Dedifferentiated amniotic fluid mesenchymal stem cell (primary cell): ENCODE data around the gene NRCAM.
"Not testable (repeated sequence)": the region's sequence is repeated elsewhere in the genome, so short reads cannot be mapped to it uniquely, and the experiment has no call there.

Source experiments
- DNase-seq: peaks from one replicate; pipeline ENCODE4 v3.0.0-alpha.2; 2016; ENCODE audit errors: extremely low spot score

NRCAM gene

DNA sequence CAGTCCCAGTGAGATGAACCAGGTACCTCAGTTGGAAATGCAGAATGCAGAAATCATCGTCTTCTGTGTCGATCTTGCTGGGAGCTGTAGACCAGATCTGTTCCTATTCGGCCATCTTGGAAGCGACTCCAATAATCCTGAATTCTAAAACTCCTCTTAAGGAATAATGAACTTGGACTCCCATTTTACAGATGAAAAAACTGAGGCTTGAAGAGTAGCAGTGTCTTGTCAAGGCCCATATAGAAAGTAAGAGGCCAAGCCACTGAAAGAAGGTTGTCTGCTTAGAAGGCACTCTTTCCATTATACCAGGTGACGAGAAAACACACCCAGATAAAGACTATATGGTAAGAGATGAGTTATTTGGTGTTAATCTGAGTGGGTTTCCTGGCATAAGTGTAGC lies 177.5 kb downstream of the NRCAM start:
- DNase-seq: no peak

- DNase-seq: no peak
These were observed 178.0 kb downstream of the NRCAM start for GRCh38 chr7:108278281-108278680.

DNA sequence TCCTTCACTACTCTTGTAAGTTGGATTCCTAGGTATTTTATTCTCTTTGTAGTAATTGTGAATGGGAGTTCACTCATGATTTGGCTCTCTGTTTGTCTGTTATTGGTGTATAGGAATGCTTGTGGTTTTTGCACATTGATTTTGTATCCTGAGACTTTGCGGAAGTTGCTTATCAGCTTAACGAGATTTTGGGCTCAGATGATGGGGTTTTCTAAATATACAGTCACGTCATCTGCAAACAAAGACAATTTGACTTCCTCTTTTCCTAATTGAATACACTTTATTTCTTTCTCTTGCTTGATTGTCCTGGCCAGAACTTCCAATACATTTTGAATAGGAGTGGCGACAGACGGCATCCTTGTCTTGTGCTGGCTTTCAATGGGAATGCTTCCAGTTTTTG lies 181.8 kb downstream of the NRCAM start:
- not testable (repeated sequence) for DNase-seq

- not testable (repeated sequence) for DNase-seq
These were observed 183.3 kb downstream of the NRCAM start for GRCh38 chr7:108272891-108273290.

DNA sequence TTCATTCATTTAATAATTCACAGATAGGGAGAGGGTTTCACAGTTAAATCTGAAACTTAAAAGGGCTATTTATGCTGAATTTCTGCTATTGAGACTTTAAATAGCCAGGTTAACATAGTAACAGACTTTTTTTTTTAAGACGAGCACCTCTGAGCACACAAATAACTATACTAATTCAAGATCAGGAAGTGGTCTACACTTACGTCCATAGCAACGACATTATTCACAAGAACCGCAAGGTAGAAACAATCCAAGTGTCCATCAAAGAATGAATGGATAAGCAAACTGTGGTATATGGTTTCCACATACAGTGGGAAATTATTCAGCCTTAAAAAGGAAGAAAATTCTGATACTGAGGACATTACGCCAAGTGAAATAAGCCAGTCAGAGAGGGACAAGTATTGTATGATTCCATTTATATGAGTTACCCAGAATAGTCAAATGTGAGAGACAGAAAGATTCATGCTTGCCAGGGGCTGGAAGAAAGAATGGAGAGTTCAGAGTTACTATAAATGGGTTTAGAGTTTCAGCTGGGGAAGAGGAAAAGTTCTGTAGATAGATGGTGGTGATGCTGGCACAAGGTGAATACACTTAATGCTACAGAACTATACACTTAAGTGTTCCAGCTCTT lies 185.7 kb downstream of the NRCAM start:
- no peak for DNase-seq

- DNase-seq: no peak
These were observed 187.9 kb downstream of the NRCAM start for GRCh38 chr7:108268200-108268820.

DNA sequence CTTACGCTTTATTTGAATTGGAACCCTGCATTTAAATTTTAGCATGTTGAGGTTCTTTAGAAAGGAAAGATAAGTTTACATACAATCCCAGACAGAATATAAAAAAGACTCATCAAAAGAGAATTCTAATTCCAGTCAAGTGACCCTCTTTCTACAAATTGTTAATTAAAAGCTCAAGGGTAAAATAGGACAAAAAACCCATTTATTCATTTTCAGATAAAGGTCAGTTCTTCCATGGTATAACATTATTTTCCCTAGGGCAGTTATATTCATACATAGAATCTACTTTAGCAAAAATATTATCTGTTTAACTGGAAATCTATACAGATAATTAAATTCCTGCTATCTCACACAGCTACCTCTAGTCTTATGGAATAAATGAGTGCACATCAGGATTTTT lies 188.6 kb downstream of the NRCAM start:
- no peak for DNase-seq

GRCh38 chr7:108266491-108266890 lies 189.7 kb downstream of the NRCAM start:
- no peak for DNase-seq

DNA sequence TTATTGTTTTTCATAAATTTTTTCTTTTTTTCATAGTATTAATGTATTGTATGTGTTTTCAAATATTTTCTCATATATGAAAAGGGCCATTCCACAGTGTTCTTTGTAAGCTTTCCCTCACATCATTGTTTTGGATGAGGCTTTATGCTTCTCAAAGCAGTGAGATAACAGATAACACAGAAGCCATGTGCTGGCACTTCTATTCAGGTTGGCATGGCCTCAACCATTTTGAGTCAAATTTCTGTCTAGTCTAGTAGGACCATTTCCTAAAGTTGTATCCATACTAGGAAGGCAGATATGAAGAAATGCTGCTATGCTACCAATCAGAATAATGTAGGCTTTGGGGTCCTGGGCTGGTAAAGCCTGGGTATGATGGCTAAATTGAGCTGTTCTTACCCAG lies 190.2 kb downstream of the NRCAM start:
- DNase-seq: no peak

- DNase-seq: no peak
These were observed 191.2 kb downstream of the NRCAM start for GRCh38 chr7:108265007-108265406.

DNA sequence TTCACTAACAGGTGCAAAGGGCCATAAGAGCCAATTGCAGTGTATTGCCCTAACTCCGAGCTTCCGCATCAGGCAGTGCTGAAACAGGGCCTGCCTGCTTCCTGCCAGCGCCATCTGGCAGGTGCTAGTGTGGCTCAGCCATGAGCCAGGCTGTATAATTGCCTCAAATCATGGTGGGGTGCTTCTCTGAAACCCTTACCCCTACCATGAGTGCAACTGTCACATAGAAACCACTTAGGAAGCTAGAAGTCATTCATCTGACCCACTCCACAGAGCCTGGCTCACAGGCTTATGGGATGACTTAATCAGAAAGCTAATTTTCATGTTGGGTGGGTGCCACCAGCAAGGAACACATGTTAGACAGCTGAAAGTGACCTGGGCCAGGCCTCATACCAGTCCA lies 192.8 kb downstream of the NRCAM start:
- DNase-seq: no peak

- DNase-seq: no peak
These were observed 194.5 kb downstream of the NRCAM start for GRCh38 chr7:108261560-108262255.

DNA sequence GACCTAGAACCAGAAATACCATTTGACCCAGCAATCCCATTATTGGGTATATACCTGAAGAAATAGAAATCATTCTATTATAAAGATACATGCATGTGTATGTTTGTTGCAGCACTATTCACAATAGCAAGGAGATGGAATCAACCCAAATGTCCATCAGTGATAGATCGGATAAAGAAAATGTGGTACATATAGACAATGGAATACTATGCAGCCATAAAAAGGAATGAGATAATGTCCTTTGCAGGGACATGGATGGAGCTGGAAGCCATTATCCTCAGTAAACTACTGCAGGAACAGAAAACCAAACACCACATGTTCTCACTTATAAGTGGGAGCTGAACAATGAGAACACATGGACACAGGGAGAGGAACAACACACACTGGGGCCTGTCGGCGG lies 196.8 kb downstream of the NRCAM start:
- DNase-seq: not testable (repeated sequence)

DNA sequence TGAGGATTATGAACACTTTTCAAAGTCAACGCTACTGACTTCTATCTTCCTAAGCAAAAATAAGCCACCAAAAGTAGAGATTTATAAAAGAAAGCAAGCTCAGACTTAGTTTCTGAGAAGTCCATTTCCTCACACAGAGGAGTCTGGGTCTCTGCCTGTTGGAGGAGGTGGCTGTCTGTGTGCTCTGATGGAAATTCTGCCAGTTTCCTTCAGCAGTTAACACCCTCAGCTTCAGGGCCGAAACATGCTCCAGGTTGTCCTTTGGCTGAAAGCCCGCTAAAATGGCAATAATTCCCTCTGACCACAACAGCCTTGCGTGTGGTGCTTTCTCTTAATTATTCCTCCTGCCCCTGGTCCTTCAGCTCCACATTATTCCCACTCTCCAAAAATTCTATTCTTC lies 198.3 kb downstream of the NRCAM start:
- DNase-seq: no peak

DNA sequence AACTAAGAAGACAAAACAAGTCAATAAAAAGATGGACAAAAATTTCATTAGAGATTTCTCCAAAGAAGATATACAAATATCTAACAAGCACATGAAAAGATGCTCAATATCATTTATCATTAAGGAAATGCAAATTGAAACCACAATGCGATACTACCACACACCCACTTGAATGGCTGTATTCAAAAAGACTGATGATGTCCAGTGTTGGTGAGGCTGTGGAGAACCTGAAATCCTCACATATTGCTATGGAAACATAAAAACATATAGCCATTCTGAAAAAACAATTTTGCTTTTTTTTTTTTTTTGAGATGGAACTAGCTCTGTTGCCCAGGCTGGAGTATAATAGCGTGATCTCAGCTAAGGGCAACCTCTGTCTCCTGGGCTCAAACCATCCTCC lies 202.0 kb downstream of the NRCAM start:
- no peak for DNase-seq

DNA sequence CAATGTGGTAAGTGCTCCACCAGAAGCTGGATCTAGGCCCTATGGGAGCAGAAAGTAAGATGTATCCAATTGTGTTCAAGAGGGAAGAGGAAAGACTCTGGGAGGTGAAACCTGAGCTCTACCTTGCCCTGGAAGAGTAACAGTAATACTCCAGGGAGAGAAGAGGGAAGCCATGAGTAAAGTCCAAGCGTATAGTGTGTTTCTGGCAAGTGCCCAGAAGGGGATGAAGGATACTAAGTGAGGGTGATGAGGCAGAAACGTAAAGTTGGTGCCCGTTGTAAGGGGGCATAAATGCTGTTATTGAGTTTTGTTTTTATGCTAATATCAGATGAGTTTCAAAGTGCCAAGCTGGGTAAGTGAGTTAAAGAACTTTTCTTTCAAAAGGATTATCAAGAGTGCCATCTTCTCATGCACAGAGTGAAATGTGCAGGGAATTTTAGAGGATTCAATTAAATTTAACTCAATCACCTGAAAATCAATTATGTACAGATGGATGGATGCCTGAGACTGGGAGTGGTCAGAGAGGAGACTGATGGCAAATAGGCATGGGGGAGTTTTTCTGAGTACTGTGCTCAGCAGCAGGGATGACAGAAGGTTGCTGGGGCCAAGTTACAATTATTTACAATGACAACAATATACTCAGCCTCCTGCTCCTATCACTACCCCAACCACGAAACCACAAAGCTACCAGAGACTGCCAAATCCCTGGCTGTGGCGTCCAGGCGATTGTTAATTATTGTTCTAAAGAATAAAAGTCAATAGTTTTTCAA lies 202.8 kb downstream of the NRCAM start:
- DNase-seq: no peak

- DNase-seq: no peak
These were observed 204.1 kb downstream of the NRCAM start for GRCh38 chr7:108252177-108252576.

- DNase-seq: no peak
These were observed 204.5 kb downstream of the NRCAM start for GRCh38 chr7:108251700-108252099.

DNA sequence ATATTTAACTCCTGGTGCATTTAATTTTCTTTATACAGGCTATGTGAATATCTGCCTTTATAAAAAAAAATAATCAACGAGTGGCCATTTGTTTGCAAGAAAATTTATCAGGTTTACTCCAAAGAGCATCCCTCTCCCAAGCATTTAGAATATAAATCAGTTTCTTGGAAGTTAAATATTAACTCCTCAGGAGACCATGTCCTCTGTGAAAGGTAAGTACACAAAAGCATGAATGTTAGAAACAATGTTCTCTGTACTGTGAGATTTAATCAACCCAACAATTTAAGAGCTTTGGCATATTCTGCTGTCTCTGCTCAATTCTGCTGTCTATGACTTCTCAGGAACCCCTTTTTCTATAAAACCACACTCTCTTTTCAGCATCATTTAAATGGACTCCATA lies 206.8 kb downstream of the NRCAM start:
- no peak for DNase-seq

DNA sequence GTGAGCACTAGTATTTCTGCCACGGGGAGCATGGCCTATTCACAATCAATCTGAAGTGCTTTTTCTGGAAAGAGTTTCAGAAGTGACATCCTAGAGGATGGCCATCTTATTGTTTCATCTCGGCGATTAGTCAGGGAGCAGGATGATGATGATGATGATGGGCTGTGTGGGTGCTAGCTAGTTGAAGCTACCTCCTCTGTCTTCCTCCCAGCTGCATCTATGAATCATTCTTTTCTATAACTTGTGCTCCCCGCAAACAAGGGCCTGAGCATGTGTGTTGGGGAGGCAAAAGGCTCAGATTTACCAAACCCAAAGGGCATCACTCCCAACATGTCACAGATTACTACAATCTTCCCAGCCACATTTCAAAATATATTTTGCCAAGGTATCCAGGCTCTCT lies 207.4 kb downstream of the NRCAM start:
- DNase-seq: no peak

GRCh38 chr7:108248418-108248817 lies 207.8 kb downstream of the NRCAM start:
- DNase-seq: no peak

- no peak for DNase-seq
These were observed 208.6 kb downstream of the NRCAM start for GRCh38 chr7:108247614-108248013.
